ENCODE data around the gene TRIM17.

GRCh38 chr1:228463009-228463558 is 46.4 kb upstream of the TRIM17 start:
- TF ChIP-seq, protein P1, sequence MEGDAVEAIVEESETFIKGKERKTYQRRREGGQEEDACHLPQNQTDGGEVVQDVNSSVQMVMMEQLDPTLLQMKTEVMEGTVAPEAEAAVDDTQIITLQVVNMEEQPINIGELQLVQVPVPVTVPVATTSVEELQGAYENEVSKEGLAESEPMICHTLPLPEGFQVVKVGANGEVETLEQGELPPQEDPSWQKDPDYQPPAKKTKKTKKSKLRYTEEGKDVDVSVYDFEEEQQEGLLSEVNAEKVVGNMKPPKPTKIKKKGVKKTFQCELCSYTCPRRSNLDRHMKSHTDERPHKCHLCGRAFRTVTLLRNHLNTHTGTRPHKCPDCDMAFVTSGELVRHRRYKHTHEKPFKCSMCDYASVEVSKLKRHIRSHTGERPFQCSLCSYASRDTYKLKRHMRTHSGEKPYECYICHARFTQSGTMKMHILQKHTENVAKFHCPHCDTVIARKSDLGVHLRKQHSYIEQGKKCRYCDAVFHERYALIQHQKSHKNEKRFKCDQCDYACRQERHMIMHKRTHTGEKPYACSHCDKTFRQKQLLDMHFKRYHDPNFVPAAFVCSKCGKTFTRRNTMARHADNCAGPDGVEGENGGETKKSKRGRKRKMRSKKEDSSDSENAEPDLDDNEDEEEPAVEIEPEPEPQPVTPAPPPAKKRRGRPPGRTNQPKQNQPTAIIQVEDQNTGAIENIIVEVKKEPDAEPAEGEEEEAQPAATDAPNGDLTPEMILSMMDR (IDR thresholded peaks at IDR 0.05; ENCODE audit: poor library complexity, severe bottlenecking), result no peak
- TF ChIP-seq POLR2AphosphoS5 (IDR thresholded peaks at IDR 0.05) (no peak), EP300 (conservative IDR thresholded peaks at IDR 0.05; ENCODE audit: poor library complexity, severe bottlenecking) (no peak), MXI1 (conservative IDR thresholded peaks at IDR 0.05; ENCODE audit: poor library complexity, severe bottlenecking) (no peak), SMC3 (conservative IDR thresholded peaks at IDR 0.05; ENCODE audit: poor library complexity) (no peak), RAD21 (conservative IDR thresholded peaks at IDR 0.05) (no peak), EZH2 (IDR thresholded peaks at IDR 0.05; ENCODE audit: borderline replicate concordance, insufficient read depth, low read length, poor library complexity, severe bottlenecking) (no peak), TAF1 (IDR thresholded peaks at IDR 0.05; ENCODE audit: low read depth) (no peak)
- TF ChIP-seq, protein P2, sequence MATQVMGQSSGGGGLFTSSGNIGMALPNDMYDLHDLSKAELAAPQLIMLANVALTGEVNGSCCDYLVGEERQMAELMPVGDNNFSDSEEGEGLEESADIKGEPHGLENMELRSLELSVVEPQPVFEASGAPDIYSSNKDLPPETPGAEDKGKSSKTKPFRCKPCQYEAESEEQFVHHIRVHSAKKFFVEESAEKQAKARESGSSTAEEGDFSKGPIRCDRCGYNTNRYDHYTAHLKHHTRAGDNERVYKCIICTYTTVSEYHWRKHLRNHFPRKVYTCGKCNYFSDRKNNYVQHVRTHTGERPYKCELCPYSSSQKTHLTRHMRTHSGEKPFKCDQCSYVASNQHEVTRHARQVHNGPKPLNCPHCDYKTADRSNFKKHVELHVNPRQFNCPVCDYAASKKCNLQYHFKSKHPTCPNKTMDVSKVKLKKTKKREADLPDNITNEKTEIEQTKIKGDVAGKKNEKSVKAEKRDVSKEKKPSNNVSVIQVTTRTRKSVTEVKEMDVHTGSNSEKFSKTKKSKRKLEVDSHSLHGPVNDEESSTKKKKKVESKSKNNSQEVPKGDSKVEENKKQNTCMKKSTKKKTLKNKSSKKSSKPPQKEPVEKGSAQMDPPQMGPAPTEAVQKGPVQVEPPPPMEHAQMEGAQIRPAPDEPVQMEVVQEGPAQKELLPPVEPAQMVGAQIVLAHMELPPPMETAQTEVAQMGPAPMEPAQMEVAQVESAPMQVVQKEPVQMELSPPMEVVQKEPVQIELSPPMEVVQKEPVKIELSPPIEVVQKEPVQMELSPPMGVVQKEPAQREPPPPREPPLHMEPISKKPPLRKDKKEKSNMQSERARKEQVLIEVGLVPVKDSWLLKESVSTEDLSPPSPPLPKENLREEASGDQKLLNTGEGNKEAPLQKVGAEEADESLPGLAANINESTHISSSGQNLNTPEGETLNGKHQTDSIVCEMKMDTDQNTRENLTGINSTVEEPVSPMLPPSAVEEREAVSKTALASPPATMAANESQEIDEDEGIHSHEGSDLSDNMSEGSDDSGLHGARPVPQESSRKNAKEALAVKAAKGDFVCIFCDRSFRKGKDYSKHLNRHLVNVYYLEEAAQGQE (IDR thresholded peaks at IDR 0.05; ENCODE audit: borderline replicate concordance), result no peak
